Lower leg skin (tissue), 3 donors: ENCODE results near the gene WDR87.

Experiments
- POLR2A ChIP-seq, 2 donors: fragments of 450-650 bp; IDR thresholded peaks; one replicate each; pipeline ENCODE4 v1.6.1; 2016 to 2017; ENCODE audit warnings: antibody characterized with exemption in 2 of 2, mild to moderate bottlenecking in 1 of 2, moderate library complexity in 1 of 2
- TF ChIP-seq, protein P1 (sequence below), 3 donors: fragments of 450-650 bp; IDR thresholded peaks; one replicate each; pipeline ENCODE4 v1.5.1; 2016; ENCODE audit warnings: antibody characterized with exemption in 3 of 3, mild to moderate bottlenecking in 3 of 3, moderate library complexity in 2 of 3

DNA sequence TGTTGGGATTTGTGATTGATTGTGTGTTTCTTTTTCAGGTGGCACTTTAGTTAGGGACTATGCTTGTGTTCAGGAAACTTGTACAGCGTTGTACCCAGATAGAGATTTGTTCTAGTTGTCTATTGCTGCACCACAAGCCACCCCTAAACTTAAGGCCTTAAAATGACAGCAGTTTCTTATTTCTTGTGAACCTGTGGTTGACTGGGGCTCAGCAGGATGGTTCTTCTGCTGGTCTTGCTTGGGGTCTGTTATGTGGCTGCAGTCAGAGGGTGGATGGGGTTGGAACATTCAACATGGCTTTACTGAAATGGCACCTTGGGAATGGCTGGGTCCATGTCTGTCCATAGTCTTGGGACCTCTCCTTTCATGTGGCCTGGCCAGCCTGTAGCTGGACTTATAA lies 28.9 kb upstream of the WDR87 start:
- TF ChIP-seq, protein P1, sequence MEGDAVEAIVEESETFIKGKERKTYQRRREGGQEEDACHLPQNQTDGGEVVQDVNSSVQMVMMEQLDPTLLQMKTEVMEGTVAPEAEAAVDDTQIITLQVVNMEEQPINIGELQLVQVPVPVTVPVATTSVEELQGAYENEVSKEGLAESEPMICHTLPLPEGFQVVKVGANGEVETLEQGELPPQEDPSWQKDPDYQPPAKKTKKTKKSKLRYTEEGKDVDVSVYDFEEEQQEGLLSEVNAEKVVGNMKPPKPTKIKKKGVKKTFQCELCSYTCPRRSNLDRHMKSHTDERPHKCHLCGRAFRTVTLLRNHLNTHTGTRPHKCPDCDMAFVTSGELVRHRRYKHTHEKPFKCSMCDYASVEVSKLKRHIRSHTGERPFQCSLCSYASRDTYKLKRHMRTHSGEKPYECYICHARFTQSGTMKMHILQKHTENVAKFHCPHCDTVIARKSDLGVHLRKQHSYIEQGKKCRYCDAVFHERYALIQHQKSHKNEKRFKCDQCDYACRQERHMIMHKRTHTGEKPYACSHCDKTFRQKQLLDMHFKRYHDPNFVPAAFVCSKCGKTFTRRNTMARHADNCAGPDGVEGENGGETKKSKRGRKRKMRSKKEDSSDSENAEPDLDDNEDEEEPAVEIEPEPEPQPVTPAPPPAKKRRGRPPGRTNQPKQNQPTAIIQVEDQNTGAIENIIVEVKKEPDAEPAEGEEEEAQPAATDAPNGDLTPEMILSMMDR (IDR thresholded peaks at IDR 0.05), result no peak
- no peak for TF ChIP-seq POLR2A (IDR thresholded peaks at IDR 0.05)
